Activated T-cell treated with anti-CD3 and anti-CD28 coated beads, Interleukin-2, amount 50 U/mL, for 72 hours (primary cell): ENCODE measurements around the gene SLC6A6. TPM values are rescaled to one million over a fixed set of nuclear protein-coding genes. Genes with fewer than 3 reads are reported as not detected.

Experiments used
- ATAC-seq, 2 donors: fragments of 150-1000 bp; cut with Tn5 transposase; replicated peaks in 1 of 2; 2 replicates each; pipeline ENCODE4 v1.10.0; 2021; ENCODE audit warnings: moderate library complexity in 2 of 2, mild to moderate bottlenecking in 1 of 2
- DNase-seq, 2 donors: peaks; one replicate each; pipeline ENCODE4 v3.0.0; 2021 to 2022; ENCODE audit warnings: mixed read lengths in 1 of 2
- H3K27ac Mint-ChIP-seq: one replicate; pipeline ENCODE4 v1.8.0; 2022; ENCODE audit warnings: mild to moderate bottlenecking, moderate library complexity, mixed read lengths
- H3K27me3 Mint-ChIP-seq: one replicate; pipeline ENCODE4 v1.8.0; 2022; ENCODE audit warnings: low read depth, mixed read lengths
- H3K36me3 Mint-ChIP-seq, 2 donors: one replicate each; pipeline ENCODE4 v1.8.0; 2022; ENCODE audit warnings: mixed read lengths in 2 of 2, mild to moderate bottlenecking in 1 of 2; ENCODE audit not compliant: insufficient read depth in 2 of 2
- H3K4me1 Mint-ChIP-seq: one replicate; pipeline ENCODE4 v1.8.0; 2022; ENCODE audit warnings: low read depth, mixed read lengths
- H3K4me3 Mint-ChIP-seq, 2 donors: one replicate each; pipeline ENCODE4 v1.8.0; 2022; ENCODE audit warnings: mild to moderate bottlenecking in 2 of 2, mixed read lengths in 2 of 2, moderate library complexity in 2 of 2
- H3K9me3 Mint-ChIP-seq, 2 donors: one replicate each; pipeline ENCODE4 v1.8.0; 2022; ENCODE audit warnings: mixed read lengths in 2 of 2
- total RNA-seq, 2 donors: library from RNA; stranded (reverse); gene quantifications; one replicate each; pipeline ENCODE4 v1.2.3, GENCODE V29; 2022

SLC6A6 gene
- total RNA-seq, 2 donors from 2014 or later: 35.4 to 39.2 TPM

DNA sequence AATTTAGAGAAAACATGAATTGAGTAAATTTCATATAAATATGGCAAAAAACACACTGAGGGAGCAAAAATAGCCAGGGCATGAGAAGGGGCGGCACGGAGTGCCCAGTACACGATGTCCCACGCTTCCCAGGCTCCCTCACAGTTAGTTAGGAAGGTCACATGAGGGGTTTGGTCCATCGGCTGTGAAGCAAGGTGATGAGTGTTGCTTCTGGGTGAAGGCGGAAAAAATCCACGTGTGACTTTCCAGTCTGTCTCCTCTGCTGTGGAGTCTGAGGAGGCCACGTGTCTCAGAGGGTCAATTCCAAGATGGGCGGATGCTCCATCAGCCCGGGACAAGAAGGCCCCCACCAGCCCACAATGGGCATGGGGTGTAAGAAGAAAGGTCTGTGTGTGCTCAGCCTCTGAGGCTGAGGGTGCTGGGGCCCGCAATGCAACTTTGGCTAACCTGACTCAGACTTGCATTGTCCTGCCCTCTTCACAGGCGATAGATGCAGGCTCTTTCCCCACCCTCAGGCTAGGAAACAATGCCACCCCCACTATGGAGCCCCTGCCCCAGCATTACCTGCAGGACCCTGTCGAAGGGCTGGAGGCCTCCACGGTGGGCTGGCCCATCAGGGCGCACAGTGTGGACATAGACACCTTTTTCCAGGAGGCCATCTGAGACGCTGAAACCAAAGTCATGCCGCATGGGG lies 92.0 kb downstream of the SLC6A6 start:
- DNase-seq (no peak), ATAC-seq (no peak)
- Mint-ChIP-seq H3K27ac (no peak overlapping the region), H3K27me3 (peaks cover 9% of the 10 kb centered on the region), H3K9me3 (no peaks in the 10 kb centered on the region), H3K4me1 (no peaks in the 10 kb centered on the region), H3K4me3 (no peak overlapping the region), H3K36me3 (no peaks in the 10 kb centered on the region)

- Mint-ChIP-seq H3K27ac (no peak overlapping the region), H3K4me1 (no peaks in the 10 kb centered on the region), H3K36me3 (peaks cover 0 to under 1% of the 10 kb centered on the region in 2 donors), H3K9me3 (peaks cover 0 to under 1% of the 10 kb centered on the region in 2 donors), H3K4me3 (no peak overlapping the region), H3K27me3 (peaks cover 9% of the 10 kb centered on the region)
- ATAC-seq: no peak
- DNase-seq: no peak
Measured at GRCh38 chr3:14494973-14495300, 92.5 kb downstream of the SLC6A6 start.

DNA sequence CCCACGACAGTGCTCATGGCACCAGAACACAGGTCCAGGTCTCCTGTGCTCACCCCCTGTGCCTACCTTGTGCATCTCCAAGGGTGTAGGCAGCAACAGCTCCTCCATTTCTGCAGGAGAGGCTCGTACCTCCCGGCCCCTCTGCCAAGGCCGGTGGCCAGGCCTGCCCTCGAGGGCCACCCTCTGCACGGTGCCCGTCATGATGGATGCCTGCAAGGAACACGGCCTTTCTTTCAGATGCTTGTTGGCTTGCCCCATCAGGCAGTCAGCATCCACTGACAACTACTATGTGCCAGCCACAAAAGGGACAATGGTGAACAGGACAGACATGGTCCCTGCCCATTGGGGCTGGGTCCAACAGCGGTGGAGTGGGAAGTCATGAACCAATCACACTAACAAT lies 93.9 kb downstream of the SLC6A6 start:
- H3K4me1 Mint-ChIP-seq: no peaks in the 10 kb centered on the region
- H3K27ac Mint-ChIP-seq: no peak overlapping the region
- peaks cover 4% of the 10 kb centered on the region in 2 donors for H3K9me3 Mint-ChIP-seq
- no peak overlapping the region for H3K4me3 Mint-ChIP-seq
- peaks cover 9% of the 10 kb centered on the region for H3K27me3 Mint-ChIP-seq
- DNase-seq (no peak), ATAC-seq (no peak)
- H3K36me3 Mint-ChIP-seq: peaks cover 0 to 3% of the 10 kb centered on the region in 2 donors

- DNase-seq (no peak), ATAC-seq (no peak)
- H3K36me3 Mint-ChIP-seq: peaks cover 3% of the 10 kb centered on the region in 2 donors
- H3K4me1 Mint-ChIP-seq: no peaks in the 10 kb centered on the region
- peaks cover 4 to 6% of the 10 kb centered on the region in 2 donors for H3K9me3 Mint-ChIP-seq
- no peak overlapping the region for H3K4me3 Mint-ChIP-seq
- H3K27me3 Mint-ChIP-seq: peaks cover 9% of the 10 kb centered on the region
- no peak overlapping the region for H3K27ac Mint-ChIP-seq
Measured at GRCh38 chr3:14497321-14497720, 94.9 kb downstream of the SLC6A6 start.

DNA sequence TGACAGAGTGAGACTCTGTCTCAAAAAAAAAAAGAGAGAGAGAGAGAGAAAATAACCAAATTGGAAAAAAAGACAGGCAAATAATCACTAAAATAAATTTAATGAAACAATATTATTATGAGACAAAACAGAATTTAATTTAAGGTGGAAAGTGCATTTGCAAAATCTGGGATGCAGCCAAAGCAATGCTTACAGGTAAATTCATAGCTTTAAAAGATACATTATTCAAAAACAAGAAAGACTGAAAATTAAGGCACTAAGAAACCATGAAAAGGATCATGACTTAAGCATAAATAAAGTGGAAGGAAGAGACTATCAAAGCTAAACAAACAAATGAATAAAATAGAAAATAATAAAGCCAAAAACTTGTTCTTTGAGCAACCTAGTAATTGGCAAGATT lies 100.1 kb downstream of the SLC6A6 start:
- DNase-seq: no peak
- peaks cover 9 to 12% of the 10 kb centered on the region in 2 donors for H3K9me3 Mint-ChIP-seq
- peaks cover 6 to 9% of the 10 kb centered on the region in 2 donors for H3K36me3 Mint-ChIP-seq
- peaks cover 6% of the 10 kb centered on the region for H3K27me3 Mint-ChIP-seq
- no peak overlapping the region for H3K4me3 Mint-ChIP-seq
- H3K27ac Mint-ChIP-seq: peak overlapping the region; percentile 64
- H3K4me1 Mint-ChIP-seq: no peaks in the 10 kb centered on the region
- ATAC-seq: no peak

DNA sequence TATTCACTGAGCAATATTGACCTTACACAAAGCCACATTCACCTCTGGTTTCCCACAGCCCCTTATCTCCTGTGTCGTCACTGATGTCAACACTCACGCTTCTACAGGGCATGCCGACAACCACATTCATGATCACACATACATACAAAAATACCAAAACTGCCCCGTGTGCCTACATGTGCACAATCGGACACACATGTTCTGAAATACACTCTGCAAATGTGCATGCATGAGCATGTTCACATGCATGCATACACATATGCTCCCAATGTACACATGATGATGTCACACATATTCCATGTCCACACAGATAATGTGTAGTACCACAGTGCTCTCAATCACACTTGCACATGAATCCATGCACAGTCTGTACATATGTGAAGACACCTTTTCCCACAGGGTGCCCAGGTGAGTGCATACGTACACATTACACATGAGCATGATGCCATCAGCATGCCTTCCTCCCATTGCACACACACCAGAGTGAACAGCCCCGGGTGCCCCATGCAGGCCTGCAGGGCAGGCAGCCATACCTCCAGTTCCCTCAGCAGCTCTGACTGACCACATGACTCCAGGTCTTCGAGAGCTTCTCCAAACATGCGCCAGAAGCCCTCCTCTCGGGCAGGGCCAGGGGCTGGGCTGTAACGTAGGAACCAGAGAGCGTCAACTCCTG lies 100.8 kb downstream of the SLC6A6 start:
- Mint-ChIP-seq H3K4me3 (no peak overlapping the region), H3K36me3 (peaks cover 6 to 9% of the 10 kb centered on the region in 2 donors), H3K9me3 (peaks cover 9 to 12% of the 10 kb centered on the region in 2 donors), H3K27ac (no peak overlapping the region), H3K27me3 (no peaks in the 10 kb centered on the region), H3K4me1 (no peaks in the 10 kb centered on the region)
- DNase-seq (no peak), ATAC-seq (no peak)

DNA sequence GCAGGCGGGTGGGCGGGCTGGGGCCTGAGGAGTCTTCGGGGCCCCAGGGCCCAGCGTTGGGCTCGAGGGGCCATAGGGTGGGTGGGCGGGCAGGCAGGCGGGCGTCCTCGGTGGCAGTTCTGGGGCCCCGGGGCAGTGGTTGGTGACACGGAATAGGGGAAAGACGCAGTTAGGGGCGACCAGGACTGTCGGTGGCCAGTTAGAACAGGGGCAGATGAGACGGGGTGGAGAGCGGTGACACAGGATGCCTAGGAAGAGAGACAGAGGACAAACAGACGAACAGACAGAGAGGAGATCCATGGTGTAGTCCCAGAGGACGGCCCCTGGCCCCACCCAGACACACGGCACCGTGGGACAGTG lies 101.3 kb downstream of the SLC6A6 start:
- ATAC-seq (no peak), DNase-seq (no peak)
- Mint-ChIP-seq H3K36me3 (peaks cover 6 to 9% of the 10 kb centered on the region in 2 donors), H3K27me3 (no peaks in the 10 kb centered on the region), H3K4me3 (no peak overlapping the region), H3K4me1 (peaks cover under 1% of the 10 kb centered on the region), H3K9me3 (peaks cover 9 to 12% of the 10 kb centered on the region in 2 donors), H3K27ac (no peak overlapping the region)

DNA sequence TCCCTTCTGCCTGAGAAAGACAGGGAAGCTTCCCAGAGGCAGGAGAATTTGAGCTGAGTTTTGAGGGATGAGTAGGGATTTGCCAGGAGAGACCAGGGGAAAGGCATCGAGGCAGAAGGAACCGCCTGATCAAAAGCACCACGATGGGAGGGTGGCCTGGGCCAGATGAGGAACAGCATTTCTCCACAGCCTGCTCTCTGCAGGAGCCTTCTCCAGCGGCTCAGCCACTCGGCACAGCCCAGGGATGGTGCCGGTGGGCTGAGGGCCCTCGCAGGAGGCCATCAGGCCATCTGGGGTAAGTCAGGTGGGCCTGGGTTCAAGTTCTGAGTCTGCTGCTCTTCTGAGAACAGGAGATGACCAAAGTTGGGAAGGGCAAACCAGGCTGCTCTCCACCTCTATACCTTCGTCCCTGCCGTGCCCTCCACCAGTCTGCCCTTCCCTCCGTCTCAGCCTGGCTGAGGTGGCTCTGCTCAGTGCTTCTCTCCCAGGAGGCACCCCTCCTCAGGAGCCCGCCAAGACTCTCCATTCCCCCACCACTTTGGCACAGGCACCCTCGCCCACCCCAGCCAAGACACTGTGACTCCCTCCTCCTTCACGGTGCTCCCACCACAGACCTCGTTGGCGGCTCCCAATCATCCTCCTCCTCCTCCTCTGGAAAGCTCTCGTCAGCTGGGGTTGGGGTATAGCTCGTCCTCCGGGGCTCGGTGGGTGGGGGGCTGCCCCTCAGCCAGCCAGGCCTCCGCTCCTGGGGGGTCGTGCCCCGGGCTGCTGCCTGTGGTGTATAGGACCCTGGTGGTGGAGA lies 102.8 kb downstream of the SLC6A6 start:
- peaks cover 8% of the 10 kb centered on the region for H3K4me1 Mint-ChIP-seq
- peaks cover 6% of the 10 kb centered on the region in 2 donors for H3K36me3 Mint-ChIP-seq
- ATAC-seq: no peak
- H3K27ac Mint-ChIP-seq: no peak overlapping the region
- no peak overlapping the region for H3K4me3 Mint-ChIP-seq
- no peaks in the 10 kb centered on the region for H3K27me3 Mint-ChIP-seq
- H3K9me3 Mint-ChIP-seq: peaks cover 6 to 9% of the 10 kb centered on the region in 2 donors
- DNase-seq: no peak

- peaks cover 6 to 8% of the 10 kb centered on the region in 2 donors for H3K9me3 Mint-ChIP-seq
- DNase-seq (no peak), ATAC-seq (no peak)
- no peak overlapping the region for H3K27ac Mint-ChIP-seq
- H3K27me3 Mint-ChIP-seq: no peaks in the 10 kb centered on the region
- H3K36me3 Mint-ChIP-seq: peaks cover 6% of the 10 kb centered on the region in 2 donors
- H3K4me1 Mint-ChIP-seq: peaks cover 8% of the 10 kb centered on the region
- H3K4me3 Mint-ChIP-seq: no peak overlapping the region
Measured at GRCh38 chr3:14505803-14506500, 103.5 kb downstream of the SLC6A6 start.

GRCh38 chr3:14506626-14507304 lies 104.4 kb downstream of the SLC6A6 start:
- H3K4me1 Mint-ChIP-seq: peaks cover 8% of the 10 kb centered on the region
- H3K27me3 Mint-ChIP-seq: no peaks in the 10 kb centered on the region
- no peak for ATAC-seq
- H3K4me3 Mint-ChIP-seq: no peak overlapping the region
- peaks cover 3 to 8% of the 10 kb centered on the region in 2 donors for H3K9me3 Mint-ChIP-seq
- H3K36me3 Mint-ChIP-seq: peaks cover 4 to 6% of the 10 kb centered on the region in 2 donors
- no peak overlapping the region for H3K27ac Mint-ChIP-seq
- no peak for DNase-seq

DNA sequence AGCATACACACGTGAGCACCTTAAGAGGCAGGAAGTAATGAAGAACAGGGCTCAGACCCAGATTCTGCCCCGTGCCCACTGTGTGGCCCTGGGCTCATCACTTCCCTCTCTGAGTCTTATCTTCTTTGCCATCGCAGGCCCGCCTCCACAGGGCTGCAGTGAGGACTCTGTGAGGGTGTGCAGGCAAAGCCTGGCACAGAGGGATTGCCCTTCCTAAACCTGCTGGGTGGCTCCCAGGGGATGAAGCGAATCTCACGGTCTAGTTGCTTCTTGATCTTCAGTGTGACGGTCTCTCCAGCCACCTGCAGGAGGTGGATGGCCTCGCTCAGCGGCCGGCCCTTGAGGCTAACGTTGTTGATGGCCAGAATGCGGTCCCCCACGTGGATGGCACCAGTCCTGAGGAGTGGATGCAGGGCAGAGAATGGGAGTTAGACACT lies 104.9 kb downstream of the SLC6A6 start:
- Mint-ChIP-seq H3K27ac (no peak overlapping the region), H3K4me1 (peaks cover 8% of the 10 kb centered on the region), H3K4me3 (no peak overlapping the region), H3K27me3 (no peaks in the 10 kb centered on the region), H3K9me3 (peaks cover 3 to 8% of the 10 kb centered on the region in 2 donors), H3K36me3 (peaks cover 3 to 6% of the 10 kb centered on the region in 2 donors)
- no peak for DNase-seq
- no peak for ATAC-seq

DNA sequence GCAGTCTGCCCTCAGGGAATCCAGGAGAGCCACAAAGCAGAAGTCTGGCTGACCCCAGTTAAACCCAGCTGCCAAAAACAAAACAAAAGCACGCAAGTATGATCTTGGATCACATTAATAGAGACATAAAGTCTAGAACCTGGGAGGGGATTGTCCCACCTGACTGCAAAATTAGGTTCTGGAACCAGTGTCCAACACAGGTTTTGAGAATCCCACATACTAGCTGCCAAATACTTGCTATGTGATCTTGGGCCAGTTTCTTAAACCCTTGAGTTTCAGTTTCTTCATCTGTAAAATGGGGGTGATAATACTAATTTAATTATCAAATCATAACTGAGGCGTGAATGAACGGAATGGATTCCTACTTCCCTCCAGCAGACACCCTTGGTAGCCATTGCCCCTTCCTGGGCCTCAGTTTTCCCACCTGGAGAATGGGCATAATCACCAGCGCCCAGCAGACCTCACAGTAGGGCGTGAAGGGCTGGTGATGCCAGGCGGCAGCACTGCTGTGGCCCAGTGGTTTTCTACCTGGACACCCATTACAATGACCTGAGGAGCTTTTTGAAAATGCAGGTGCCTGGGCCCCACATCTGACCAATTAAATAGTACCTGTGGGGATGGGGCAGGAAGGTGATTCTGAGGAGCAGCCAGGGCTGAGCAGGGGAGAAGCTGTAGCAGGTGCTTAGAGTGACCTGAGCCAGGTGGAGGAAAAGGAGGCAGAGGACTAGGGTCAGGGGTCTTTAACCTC lies 105.5 kb downstream of the SLC6A6 start:
- DNase-seq: no peak
- H3K27ac Mint-ChIP-seq: no peak overlapping the region
- H3K36me3 Mint-ChIP-seq: peaks cover 0 to 4% of the 10 kb centered on the region in 2 donors
- ATAC-seq: no peak
- H3K27me3 Mint-ChIP-seq: no peaks in the 10 kb centered on the region
- peaks cover 8% of the 10 kb centered on the region for H3K4me1 Mint-ChIP-seq
- H3K9me3 Mint-ChIP-seq: peaks cover 1 to 7% of the 10 kb centered on the region in 2 donors
- H3K4me3 Mint-ChIP-seq: no peak overlapping the region
